ENCODE results near the gene RAD21L1. TPM values are rescaled to one million over a fixed set of nuclear protein-coding genes. Genes with fewer than 3 reads are reported as not detected.
A peak's percentile ranks its signal among the peaks of the same experiment; 100 is the strongest.

Gene RAD21L1
- not detected in 2 replicates for total RNA-seq
- polyA plus RNA-seq = not detected in 2 replicates

DNA sequence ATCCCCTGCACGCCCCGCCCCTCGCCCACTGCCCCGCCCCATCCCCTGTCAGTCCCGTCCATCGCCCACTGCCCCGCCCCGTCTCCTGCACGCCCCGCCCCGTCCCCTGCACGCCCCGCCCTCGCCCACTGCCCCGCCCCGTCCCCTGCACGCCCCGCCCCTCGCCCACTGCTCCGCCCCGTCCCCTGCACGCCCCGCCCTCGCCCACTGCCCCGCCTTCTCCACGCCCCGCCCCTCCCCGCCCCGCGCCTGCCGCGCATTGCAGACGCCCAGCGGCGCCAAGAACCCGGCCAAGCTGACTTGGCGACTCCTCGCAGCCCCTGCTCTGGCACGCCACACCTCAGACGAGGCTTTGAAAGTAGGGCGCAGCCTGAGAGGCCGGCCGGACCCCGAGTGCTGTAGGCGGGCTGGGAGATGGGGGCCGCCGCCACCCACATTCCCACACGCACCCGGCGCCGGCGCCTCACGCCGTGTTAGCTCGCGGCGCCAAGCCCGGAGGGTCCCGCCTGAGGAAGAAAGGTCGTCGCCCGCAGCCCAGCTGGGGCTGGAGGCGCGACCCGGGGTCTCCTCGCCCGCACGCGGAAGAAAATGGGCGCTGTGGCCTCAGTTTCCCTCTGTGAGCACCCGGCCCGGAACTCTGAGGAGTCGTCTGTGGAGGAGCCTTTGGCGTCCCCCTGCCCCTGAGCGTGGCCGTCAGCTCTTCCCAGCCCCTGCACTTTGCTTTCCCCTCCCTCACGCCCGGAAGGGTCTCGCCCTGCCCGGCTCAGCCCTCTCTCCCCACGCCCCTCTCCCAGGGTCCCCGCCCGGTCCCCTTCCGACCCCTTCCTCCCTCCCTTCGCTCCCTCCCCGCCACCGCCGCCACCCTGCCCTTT lies at the start of gene RAD21L1:
RAD21L1 (plus strand) TSS at position 262 of the 872 bp plus-strand sequence. CDS start 2,410 bp downstream, outside the sequence.
- Histone ChIP-seq H3K36me3 (replicated peaks; ENCODE audit: insufficient read depth, low read depth) (no peaks in the 10 kb centered on the region), H3K9me3 (ENCODE audit: low read depth) (no peaks in the 10 kb centered on the region), H3K4me3 (peak within 1 kb of the TSS; percentile 82), H4K20me1 (ENCODE audit: insufficient read depth, poor library complexity, severe bottlenecking) (no peaks in the 10 kb centered on the region), H3K4me1 (ENCODE audit: insufficient read depth) (peaks cover 7% of the 10 kb centered on the region), H3K4me2 (peak within 1 kb of the TSS; percentile 100), H3K9me2 (replicated peaks; ENCODE audit: insufficient read depth) (no peaks in the 10 kb centered on the region), H2AFZ (peak within 1 kb of the TSS; percentile 98), H3K27me3 (peaks cover 42% of the 10 kb centered on the region), H3K79me2 (no peaks in the 10 kb centered on the region), H3K27ac (no peak within 1 kb of the TSS)
- peak; percentile 92 for DNase-seq (ENCODE audit: low spot score)
- WGBS (ENCODE audit: low lambda C conversion rate, missing lambda C conversion rate) = under 1% methylated on average over 34 of the region's 88 CpGs
- TF ChIP-seq EZH2 (IDR thresholded peaks at IDR 0.05; ENCODE audit: borderline replicate concordance) = no peak
- TF ChIP-seq, protein P1, sequence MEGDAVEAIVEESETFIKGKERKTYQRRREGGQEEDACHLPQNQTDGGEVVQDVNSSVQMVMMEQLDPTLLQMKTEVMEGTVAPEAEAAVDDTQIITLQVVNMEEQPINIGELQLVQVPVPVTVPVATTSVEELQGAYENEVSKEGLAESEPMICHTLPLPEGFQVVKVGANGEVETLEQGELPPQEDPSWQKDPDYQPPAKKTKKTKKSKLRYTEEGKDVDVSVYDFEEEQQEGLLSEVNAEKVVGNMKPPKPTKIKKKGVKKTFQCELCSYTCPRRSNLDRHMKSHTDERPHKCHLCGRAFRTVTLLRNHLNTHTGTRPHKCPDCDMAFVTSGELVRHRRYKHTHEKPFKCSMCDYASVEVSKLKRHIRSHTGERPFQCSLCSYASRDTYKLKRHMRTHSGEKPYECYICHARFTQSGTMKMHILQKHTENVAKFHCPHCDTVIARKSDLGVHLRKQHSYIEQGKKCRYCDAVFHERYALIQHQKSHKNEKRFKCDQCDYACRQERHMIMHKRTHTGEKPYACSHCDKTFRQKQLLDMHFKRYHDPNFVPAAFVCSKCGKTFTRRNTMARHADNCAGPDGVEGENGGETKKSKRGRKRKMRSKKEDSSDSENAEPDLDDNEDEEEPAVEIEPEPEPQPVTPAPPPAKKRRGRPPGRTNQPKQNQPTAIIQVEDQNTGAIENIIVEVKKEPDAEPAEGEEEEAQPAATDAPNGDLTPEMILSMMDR (IDR thresholded peaks at IDR 0.05; ENCODE audit: poor library complexity) = no peak
- TF ChIP-seq EZH2phosphoT487 (IDR thresholded peaks at IDR 0.05; ENCODE audit: low read depth, severe bottlenecking, unreplicated experiment) = no peak

DNA sequence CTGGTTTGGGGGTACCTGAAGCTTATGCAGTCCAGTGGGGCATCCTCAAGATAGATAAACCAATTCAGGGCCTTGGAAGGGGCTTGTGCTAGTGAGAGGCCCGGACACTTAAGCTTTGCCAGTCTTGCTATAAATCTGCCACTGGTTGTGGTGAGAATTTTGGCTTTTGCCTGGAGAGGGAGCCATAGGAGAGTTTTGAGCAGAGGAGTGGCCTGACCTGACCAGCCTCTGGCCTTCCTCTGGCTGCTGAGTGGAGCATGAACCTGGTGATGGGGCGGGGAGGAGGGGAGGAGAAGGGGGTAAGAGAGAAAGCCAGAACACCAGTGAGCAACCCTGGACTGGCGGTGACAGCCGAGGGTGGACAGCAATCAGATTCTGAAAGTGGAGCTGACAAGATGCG lies 48.2 kb upstream of the RAD21L1 start:
- no peaks in the 10 kb centered on the region for H3K36me3 ChIP-seq (replicated peaks; ENCODE audit: insufficient read depth, low read depth)
- no peaks in the 10 kb centered on the region for H4K20me1 ChIP-seq (ENCODE audit: insufficient read depth, poor library complexity, severe bottlenecking)
- H3K4me3 ChIP-seq = no peak overlapping the region
- H3K27ac ChIP-seq = no peak overlapping the region
- no peaks in the 10 kb centered on the region for H3K27me3 ChIP-seq
- no peak for DNase-seq (ENCODE audit: low spot score)
- H3K9me2 ChIP-seq (replicated peaks; ENCODE audit: insufficient read depth) = no peaks in the 10 kb centered on the region
- no peak overlapping the region for H2AFZ ChIP-seq
- WGBS (ENCODE audit: low lambda C conversion rate, missing lambda C conversion rate) = 72% methylated on average over 5 of the region's 5 CpGs
- no peaks in the 10 kb centered on the region for H3K9me3 ChIP-seq (ENCODE audit: low read depth)
- TF ChIP-seq EZH2 (IDR thresholded peaks at IDR 0.05; ENCODE audit: borderline replicate concordance) (no peak), EZH2phosphoT487 (IDR thresholded peaks at IDR 0.05; ENCODE audit: low read depth, severe bottlenecking, unreplicated experiment) (no peak)
- TF ChIP-seq, protein P1 (IDR thresholded peaks at IDR 0.05; ENCODE audit: poor library complexity) = no peak
- no peak overlapping the region for H3K4me2 ChIP-seq
- H3K79me2 ChIP-seq = no peaks in the 10 kb centered on the region
- H3K4me1 ChIP-seq (ENCODE audit: insufficient read depth) = no peaks in the 10 kb centered on the region

DNA sequence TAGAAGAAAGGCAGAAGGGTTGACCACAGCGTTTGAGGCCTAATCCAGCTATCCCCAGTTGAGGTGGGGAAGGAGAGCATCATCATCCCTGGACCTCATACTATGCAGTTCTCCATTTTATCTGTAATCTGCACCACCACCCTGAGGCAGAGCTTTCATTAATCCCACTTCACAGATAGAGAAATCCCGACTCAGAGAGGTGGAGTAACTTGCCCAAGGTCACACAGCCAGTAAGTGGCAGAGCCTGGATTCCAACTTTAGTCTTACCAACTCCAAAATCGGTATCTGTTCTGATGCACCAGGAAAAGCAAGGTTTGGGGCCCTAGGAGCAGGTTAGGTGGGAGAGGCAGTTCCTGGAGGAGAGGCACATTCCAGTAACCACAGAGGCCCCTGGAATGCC lies 47.7 kb upstream of the RAD21L1 start:
- TF ChIP-seq, protein P1 (IDR thresholded peaks at IDR 0.05; ENCODE audit: poor library complexity) = no peak
- TF ChIP-seq EZH2 (IDR thresholded peaks at IDR 0.05; ENCODE audit: borderline replicate concordance) = no peak
- no peak for TF ChIP-seq EZH2phosphoT487 (IDR thresholded peaks at IDR 0.05; ENCODE audit: low read depth, severe bottlenecking, unreplicated experiment)
- Histone ChIP-seq H3K9me3 (ENCODE audit: low read depth) (no peaks in the 10 kb centered on the region), H2AFZ (no peak overlapping the region), H3K4me2 (no peak overlapping the region), H3K4me3 (no peak overlapping the region), H3K36me3 (replicated peaks; ENCODE audit: insufficient read depth, low read depth) (no peaks in the 10 kb centered on the region), H3K9me2 (replicated peaks; ENCODE audit: insufficient read depth) (no peaks in the 10 kb centered on the region), H3K79me2 (no peaks in the 10 kb centered on the region), H3K4me1 (ENCODE audit: insufficient read depth) (no peaks in the 10 kb centered on the region), H3K27me3 (no peaks in the 10 kb centered on the region), H3K27ac (no peak overlapping the region), H4K20me1 (ENCODE audit: insufficient read depth, poor library complexity, severe bottlenecking) (no peaks in the 10 kb centered on the region)
- WGBS (ENCODE audit: low lambda C conversion rate, missing lambda C conversion rate) = 84% methylated on average over 3 of the region's 3 CpGs
- DNase-seq (ENCODE audit: low spot score) = no peak
